ENCODE data around the gene DLK2.

- TF ChIP-seq CTCF (IDR thresholded peaks at IDR 0.05) (no peak), POLR2A (IDR thresholded peaks at IDR 0.05) (no peak), POLR2AphosphoS5 (IDR thresholded peaks at IDR 0.05) (no peak)
Measured at GRCh38 chr6:43435682-43436437, 19.5 kb downstream of the DLK2 start.
